HG03460 (cell line): Measurements from ENCODE around the gene TRPC6.
"Not testable (repeated sequence)": the region's sequence is repeated elsewhere in the genome, so short reads cannot be mapped to it uniquely, and the experiment has no call there.

ENCODE experiments used
- ATAC-seq: cut with Tn5 transposase; IDR thresholded peaks from one replicate; pipeline ENCODE4 v1.9.1; 2021; ENCODE audit not compliant: unreplicated experiment

Gene TRPC6

DNA sequence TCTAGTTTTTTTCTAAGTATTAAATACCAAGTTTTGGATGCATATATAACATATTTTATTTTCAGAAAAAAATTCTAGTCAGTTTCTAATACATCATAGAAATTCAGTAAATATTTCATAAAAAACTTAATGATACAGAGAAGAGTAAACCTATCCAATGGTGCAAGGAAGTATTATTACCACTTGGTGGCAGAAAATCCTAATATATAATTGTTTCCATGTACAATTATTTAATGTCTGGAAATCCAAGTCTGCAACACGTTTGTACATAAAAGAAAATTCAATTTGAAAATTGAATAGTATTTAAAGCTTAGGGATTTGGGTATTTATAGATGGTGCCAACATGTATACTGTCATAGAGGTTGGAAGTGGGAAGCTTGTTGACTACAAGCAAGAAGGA lies 127.0 kb downstream of the TRPC6 start:
- ATAC-seq: no peak

DNA sequence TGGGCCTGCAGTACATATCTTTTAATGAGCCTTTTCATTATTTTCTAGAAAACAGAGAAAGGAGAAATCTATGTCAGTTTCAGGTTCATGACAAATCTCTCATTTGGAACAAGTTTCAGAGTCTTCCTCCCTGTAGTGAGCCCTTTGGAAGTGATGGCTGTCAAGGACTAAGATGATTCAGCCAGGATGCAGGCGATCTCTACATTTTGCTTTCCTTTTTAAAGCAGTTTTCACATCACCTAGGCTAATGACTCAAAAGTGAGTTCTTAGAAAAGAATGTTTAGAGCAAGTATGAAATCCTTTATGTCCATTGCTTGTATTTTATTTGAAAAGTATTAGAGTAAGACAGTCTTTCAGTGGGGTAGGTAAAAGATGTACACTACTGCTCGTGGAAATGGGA lies 130.1 kb downstream of the TRPC6 start:
- ATAC-seq: no peak

DNA sequence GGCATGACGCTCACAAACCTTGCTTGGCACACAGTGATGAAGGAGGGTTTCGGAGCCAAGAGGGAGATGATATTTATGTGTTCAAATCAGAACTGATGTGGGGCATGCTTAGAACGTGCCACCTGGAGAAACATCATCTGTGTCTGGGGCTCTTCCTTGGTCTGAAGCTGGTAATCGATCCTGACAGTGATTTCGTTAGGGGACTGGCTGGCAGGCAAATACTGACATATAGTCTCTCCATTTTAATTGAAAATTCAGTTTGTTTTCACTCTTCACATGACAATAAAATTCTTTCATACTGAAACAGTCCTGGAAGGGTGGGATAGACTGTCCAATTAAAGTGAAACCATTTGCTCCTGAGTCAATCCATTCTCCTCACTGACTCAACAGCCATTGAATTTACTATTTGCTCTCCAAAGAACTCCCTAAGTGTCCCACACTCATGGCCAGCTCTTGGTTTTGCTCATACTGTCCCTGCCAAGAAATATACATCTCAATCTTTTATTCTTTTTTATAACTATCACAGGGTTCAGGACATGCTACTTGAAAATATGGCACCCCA lies 134.8 kb downstream of the TRPC6 start:
- no peak for ATAC-seq

DNA sequence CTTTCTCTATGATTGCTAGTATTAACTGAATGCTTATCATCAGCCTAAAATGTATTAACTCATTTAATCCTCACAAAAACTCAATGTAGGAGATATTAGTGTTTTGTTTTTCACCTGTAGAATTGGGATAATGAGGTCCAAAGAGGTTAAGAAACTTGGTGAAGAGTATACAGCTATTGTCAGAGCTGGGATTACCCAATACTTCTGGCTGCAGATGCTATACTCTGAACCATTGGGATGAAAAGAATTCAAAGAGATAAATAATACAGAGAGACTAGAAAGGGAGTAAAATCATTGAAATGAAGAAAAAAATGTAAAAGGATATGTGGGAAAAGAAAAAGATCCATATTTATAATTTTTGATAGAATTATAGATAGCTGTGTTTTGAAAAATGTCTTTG lies 137.1 kb downstream of the TRPC6 start:
- no peak for ATAC-seq

DNA sequence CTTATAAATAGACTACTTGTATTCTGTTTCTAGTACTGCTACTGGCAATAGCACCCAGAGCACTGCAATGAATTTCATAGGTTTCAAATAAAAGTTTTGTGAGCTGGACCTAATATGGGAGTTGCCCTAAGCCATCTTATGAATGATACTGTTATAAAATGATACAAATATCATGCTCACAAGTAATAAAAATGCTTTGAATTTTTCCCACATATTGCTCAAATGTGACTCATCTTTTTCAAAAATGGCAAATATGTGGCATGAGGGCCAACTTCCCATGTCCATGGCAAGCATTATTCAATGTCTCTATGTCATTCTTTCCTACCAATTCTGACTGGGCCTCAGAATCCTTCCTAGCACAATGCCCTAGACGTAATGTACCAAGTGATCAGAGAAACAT lies 137.6 kb downstream of the TRPC6 start:
- no peak for ATAC-seq

DNA sequence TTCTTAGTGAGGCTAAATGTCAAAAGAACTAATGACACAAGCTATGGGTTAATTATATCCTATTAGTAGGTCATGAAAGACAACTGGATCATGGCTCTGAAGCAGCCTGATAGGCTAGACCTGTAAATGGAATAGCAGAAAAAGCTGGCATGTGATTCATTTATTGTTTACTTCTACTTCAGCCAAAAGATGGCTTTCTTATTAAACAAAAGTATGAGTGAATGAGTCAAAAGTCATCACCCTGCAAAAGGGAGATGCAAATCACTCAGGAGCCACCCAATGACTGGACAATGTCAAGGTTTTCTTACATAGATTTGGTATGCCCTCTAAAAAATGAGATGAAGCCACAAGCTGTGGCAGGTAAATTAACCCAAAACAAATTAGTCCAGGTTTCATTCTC lies 138.0 kb downstream of the TRPC6 start:
- no peak for ATAC-seq

DNA sequence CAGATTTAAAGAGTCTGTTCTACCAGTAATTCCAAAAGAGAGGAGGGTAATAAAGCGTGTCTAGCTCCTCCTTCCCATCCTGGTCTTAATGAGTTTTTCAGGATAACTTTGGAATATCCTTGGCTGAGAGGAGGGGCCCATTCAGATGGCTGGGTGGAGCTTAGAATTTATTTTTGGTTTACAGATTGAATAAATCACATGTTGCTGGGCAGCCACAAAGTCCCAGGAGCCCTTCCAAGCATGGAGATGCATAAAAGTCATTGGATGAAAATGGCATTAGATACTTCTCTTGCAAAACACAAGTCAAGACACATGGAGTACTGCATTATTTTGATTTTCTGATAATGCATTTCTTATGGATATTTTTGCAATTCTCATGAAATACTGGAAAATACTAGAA lies 139.0 kb downstream of the TRPC6 start:
- no peak for ATAC-seq

DNA sequence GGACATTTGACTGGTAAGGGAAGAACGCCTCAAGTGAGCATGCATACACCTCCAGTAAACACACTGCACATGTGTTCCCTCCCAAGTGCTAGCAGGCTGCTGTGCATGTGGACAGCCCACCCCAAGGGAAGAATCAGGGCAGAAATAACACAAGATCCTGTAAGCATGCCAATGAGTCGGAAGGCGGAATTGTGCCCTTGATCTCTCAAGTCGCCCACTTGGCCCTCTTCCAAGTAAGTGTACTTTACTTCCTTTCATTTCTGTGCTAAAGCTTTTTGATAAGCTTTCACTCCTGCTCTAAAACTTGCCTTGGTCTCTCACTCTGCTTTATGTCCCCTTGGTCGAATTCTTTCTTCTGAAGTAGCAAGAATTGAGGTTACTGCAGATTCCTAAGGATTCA lies 139.6 kb downstream of the TRPC6 start:
- ATAC-seq: no peak

DNA sequence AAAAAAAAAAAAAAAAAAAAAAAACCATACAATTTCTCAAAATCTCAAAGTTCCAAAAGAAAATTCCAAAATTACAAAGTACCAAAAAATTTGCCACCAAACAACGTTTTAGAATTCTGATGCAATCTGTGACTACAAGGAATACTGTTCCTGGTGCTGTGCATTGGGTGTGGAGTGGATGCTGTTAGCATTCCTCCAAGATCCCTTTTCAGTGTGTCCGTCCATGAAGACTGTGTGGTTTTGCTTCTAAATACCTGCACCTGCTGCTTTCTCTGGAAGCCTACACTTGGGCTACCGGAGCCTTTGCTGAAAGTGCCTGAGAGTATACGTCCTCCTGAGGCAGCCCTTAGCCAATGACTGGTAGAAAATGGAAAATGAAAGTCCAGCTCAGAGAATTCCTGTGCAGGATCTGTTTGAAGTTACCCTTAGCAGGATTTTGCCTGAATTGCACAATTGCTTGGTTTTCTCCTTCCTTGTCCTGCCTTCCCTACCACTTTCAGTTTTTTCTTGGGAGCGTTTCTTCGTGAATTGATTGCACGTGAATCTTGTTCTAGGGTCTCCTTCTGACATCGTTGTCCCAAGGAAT lies 140.8 kb downstream of the TRPC6 start:
- no peak for ATAC-seq

DNA sequence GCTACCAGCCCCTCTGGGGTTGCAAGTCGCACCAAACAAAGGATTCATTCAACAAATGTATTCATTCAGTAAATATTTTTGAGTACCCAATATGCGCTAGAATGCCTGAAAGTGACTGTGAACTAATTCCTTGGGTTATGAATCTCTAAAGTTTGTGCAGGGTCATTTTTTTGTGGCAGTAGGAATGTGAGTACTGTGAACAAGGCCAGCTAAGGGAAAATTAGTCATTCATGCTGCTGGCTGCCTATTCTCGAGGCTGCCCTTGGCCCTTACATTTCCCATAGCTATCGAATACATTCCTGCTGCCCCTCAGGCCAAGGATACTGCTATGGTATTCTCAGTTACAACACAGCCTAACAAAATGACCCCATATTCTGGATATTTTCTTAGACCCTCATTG lies 141.6 kb downstream of the TRPC6 start:
- no peak for ATAC-seq

DNA sequence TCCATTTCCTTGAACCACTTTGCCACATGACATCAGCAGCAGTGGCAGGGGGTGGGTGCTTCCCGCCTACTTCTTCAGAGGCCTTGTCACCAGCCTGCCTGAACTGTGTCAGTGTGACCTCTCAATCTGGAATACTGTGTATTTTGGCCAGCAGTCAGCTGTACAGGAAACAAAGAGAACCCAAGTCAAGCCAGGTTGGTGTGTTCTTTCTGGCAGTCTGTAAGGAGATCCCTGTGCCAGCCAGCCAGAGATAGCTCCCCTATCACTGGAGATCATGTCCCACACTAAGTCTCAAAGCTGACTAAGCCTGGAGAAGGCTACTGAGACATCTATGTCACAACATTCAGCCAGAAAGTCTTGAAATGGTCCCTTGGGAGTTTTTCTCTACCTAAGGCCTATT lies 142.1 kb downstream of the TRPC6 start:
- ATAC-seq: no peak

DNA sequence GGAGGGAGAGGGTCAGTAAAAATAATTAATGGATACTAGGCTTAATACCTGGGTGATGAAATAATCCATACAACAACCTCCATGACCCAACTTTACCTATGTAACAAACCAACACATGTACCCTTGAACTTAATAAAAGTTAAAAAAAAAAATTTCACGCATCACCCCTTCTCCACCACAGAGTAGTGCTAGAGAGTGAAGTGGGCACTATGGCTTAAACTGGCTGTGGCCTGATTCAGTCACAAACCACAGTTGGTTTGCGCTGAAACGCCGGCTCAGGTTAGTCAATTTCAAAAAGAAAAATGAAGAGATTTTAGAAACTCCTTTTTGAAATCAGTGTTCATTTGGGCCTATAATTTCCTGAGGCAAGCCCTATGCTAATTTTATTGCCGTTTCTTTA lies 144.3 kb downstream of the TRPC6 start:
- ATAC-seq: no peak

DNA sequence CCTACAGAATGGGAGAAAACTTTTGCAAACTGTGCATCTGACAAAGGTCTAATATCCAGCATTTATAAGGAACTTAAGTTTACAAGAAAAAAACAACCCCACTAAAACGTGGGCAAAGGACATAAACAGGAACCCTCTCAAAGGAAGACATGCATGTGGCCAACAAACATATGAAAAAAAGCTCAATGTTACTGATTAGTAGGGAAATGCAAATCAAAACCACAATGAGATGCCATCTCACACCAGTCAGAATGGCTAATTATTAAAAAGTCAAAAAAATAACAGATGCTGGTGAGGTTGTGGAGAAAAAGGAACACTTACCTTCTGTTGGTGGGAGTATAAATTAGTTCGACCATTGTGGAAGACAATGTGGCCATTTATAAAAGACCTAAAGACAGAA lies 145.1 kb downstream of the TRPC6 start:
- ATAC-seq: not testable (repeated sequence)

DNA sequence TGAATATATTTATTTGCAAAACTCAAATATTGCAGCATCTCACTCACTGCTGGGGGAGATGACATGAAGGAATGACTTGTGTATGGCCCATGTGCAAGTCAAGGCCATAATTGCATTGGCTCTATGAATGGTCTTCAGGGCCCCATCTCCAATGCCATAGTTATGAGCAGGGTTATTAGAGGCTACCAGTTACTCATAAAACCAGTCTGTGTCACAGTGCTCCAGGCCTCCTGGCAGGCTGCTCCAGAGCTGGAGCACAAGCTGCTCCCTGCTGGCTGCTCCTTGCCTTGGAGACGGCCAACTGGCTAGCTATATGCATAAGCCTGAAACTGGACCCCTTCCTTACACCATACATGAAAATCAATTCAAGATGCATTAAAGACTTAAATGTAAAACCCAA lies 145.7 kb downstream of the TRPC6 start:
- no peak for ATAC-seq

DNA sequence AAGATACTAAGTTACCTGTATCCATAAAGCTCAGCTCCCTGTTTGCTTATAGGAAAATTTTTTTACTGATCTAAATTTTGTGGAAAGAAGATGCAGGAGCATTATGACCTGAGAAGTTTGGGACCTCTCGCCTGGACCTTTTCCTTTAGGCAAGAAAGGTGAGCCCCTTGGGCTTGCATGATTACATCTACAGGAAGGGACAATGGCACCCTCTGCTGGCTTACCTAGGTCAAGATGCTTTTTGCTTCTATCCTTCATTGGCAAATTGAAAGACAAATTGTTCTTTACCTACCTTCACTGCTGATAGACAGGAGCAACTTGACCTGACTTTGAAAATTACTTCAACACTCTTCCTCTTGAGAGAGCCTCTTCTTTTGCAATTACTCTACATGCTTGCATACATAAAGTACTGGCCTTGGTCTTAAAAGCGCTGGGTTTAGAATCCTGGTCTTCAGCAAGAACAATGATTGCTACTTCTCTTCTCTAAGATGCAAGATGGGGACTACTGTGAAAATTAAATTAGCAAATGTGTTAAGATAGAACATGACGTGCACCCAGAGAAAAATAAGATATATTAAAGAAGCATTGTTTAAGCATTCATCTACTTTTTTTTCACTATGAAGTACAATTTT lies 147.2 kb downstream of the TRPC6 start:
- no peak for ATAC-seq

DNA sequence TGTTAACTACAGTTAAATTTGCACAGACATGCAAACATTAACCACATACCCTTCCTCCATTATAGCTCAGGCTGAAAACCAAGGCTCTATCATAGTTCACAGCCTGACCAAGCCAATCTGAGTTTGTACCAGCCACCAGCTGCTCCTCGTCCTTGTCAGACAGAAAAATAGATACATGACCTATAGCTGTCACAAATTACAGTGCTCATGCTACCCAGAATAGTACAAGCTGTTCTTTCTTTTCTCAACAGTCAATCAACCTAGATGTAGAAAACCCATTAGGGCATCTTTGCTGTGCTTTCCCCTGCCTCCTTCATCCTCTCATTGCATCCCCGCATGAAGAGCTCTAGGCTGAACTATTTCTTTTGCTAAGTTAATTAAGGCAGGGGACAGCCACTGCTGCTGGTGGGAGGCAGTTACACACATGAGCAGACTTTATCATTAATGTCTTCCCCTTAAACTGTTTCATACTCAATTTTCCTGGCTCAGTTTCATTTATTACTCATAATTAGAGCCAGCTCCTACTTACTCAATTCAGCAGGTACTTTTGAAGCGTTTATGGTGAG lies 148.3 kb downstream of the TRPC6 start:
- no peak for ATAC-seq

DNA sequence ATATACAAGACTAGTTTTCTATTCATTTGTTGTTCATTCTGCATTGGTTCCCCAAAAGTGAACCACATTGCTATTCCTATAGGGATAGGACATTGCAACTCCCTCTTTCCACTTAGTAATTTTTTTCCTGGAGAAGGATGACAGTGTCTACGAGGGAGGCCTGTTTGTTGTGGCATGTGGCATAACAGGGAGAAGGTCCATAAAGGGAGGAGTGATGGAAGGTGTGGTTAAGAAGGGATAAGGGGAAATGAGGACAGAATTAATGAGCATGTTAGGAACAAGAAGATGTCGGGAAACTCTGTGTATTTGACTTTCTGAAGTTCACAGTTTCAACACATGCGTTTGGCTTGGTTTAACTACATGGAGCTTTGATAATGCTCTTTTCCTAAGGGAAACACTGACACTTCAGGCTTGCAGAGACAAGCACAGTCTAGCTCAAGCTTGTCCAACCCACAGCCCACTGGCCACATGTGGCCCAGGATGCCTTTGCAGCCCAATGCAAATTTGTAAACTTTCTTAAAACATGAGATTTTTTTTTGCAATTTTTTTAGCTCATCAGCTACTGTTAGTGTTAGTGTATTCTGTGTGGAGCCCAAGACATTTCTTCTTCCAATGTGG lies 149.7 kb downstream of the TRPC6 start:
- ATAC-seq: no peak

DNA sequence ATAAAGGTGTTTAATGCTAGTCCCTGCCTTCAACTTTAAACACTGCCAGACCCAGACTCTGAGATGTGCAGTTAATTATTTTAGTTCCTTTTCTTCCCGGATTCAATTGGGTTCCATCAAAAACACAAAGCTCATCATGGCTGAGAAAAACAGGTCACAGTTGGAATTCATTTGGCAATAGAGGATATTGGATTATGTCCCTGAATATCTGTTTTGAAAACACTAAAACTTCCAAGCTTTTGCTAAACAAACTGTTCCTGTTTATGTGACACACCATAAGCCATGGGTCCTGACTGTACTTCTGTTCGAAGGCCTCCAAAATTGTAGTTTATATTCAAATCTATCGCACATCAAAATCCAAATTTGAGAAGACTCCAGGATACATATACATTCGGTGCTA lies 150.7 kb downstream of the TRPC6 start:
- no peak for ATAC-seq

DNA sequence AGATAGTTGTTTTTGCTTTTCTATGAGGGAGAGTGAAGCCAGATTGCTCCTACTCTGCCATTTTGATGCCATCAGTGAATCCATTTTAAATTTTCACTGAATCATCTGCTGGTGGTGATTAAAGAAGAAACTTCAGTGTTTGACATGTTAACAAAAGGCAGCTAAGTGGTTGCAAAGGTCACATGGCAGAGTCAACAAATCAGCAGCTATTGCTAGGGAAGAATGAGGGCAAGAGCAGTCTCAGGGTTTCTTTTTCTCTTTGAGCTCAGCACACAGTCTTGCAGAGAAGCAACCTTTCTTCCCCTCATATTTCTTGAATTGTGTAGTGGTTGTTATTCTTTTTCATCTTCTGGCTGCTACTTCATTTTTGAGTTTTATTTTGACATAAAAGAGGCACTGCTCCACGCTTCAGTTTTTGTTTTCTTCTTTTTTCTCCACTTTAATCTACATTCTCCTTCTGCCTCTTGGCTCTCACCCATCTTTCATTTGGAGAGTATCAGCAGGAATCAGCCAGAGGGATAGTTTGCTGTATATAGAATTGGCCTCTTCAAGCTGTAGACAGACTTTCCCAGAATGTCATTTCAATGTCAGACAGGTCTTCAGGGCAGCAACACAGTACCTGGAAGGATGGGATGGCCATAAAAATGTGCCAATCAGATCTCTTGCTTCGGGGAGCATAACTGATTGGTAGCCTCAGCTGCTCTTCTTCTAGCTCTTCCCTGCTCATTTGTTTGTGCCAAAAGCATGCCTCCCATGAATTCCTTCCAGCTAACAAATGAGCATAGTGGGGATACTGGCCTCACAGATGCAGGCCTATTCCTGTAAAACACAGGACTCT lies 153.9 kb downstream of the TRPC6 start:
- ATAC-seq: no peak

DNA sequence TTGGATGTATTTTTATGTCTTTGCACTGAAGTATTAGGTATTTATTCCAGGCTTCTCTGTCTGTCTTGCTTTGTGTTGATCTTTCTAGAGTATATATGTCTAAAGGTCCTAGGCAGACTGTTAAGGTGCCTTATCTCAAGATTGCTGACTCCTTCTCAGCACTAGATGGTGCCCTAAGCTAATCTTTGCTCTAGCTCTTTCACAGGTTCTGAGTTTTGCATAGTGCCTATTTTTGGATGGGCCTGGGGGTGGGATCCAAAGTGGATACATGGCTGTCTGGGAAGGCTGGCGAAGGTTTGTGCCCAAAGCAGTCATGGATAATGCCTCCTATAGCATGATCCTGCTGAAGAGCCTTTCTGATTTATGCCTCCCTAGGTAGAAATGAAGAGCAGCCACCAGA lies 154.9 kb downstream of the TRPC6 start:
- no peak for ATAC-seq

DNA sequence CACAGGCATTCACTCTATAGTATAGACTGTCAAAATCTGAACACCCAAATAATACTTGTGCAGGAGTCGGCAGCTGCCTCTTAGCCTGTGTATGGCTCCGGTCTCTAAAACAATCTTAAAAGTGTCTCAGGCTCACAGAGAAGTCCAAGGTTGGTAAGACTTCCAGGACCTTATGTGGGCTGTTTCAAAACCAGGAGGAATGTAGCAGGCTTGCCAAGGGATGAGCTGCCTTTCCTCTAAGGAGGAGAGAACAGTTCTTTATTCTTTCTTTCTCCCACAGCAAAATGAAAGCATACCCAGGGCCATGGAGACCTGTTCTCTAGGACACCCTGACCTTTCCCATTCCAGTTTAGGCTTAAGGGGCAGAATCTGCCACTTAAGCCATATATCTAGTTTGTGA lies 176.5 kb downstream of the TRPC6 start:
- ATAC-seq: no peak
